Pancreas (tissue), 10 donors: ENCODE measurements around the gene ASPDH. TPM values are rescaled to one million over a fixed set of nuclear protein-coding genes. Genes with fewer than 3 reads are reported as not detected.

ENCODE experiments used
- ATAC-seq, 4 donors: fragments of 200-7000 bp; cut with Tn5 transposase; one replicate each; pipeline versions ENCODE4 v1.8.0 to v1.9.1; 2020; ENCODE audit warnings: mild to moderate bottlenecking in 4 of 4, moderate library complexity in 4 of 4
- DNase-seq, 6 donors: peaks; one replicate each; pipeline ENCODE4 v3.0.0-alpha.2; 2020
- FAIRE-seq: peaks from 2 replicates; lab custom pipeline; 2012; peaks lifted over from hg19 to GRCh38; lab: Jason Lieb, UNC
- H3K27ac ChIP-seq, 4 donors: fragments of 200-600 bp; sonication (generic); 1 replicate in 3 of 4; 2 replicates in 1 of 4; pipeline versions ENCODE4 v1.5.0 to v1.8.0; 2020
- H3K27me3 ChIP-seq, 4 donors: fragments of 200-600 bp; one replicate each; pipeline ENCODE4 v1.8.0; 2021
- H3K36me3 ChIP-seq, 3 donors: fragments of 200-600 bp; sonication (generic) in 1 of 3; one replicate each; pipeline versions ENCODE4 v1.5.0 to v1.8.0; 2020 to 2021
- H3K4me1 ChIP-seq, 3 donors: fragments of 200-600 bp; one replicate each; pipeline ENCODE4 v1.8.0; 2021
- H3K4me3 ChIP-seq, 4 donors: fragments of 200-600 bp; sonication (generic) in 2 of 4; one replicate each; pipeline versions ENCODE4 v1.5.0 to v1.8.0; 2020 to 2021
- H3K9me3 ChIP-seq, 4 donors: fragments of 200-600 bp; one replicate each; pipeline ENCODE4 v1.8.0; 2021
- WGBS, 2 donors: extraction: QIAGEN DNeasy Blood & Tissue Kit; methylation state at CpG; one replicate each; pipeline ENCODE4 v1.1.7; 2013; 5-methylcytosine and 5-hydroxymethylcytosine counted together
- intact Hi-C, 3 donors: fragments of 100-400 bp; cut with DNase I; formaldehyde crosslinking; loops; one replicate each; pipeline versions ENCODE4 v1.11.1 to v1.14.2; 2022
- polyA plus RNA-seq, 2 donors: library from polyadenylated mRNA; stranded (reverse); fragments of 200-250 nt; gene quantifications; one replicate each; pipeline ENCODE4 v1.2.3, GENCODE V29; 2013
- total RNA-seq, 6 donors: library from RNA; stranded (reverse); fragmentation: NEBNext Ultra II Directional in 4 of 6; extraction: Animal tissue kit (Norgen Biotek cat#: 25700) in 4 of 6; gene quantifications; one replicate each; pipeline versions ENCODE4 v1.2.1 to v1.2.4, GENCODE V29; 2021 to 2023
- TF ChIP-seq, protein P1 (sequence below), 4 donors: fragments of 200-600 bp; sonication (generic) in 3 of 4; IDR thresholded peaks; one replicate each; pipeline versions ENCODE4 v1.5.0 to v1.8.0; 2021; ENCODE audit warnings: antibody characterized with exemption in 4 of 4
- donor health status: healthy with polysubstance abuse.
- donor health status: DM: no; HTN: no; CAD: no; lungs with moderate emphysema.
- donor health status: DM: no; HTN: no; CAD: no.
- donor health status: control.
- donor health status: control.
- donor health status: Bipolar disorder and iron deficiency.
- donor health status: DM: yes; HTN: yes; CAD: no.
- donor health status: DM: no; HTN: no; CAD: no.
- donor health status: DM: no; HTN: no; CAD: no.
- donor health status: DM: yes; HTN: yes; CAD: no.

Gene ASPDH
- total and polyA plus RNA-seq, 8 donors = 0.49 to 4.6 (median 1.2) TPM; not detected in 4

GRCh38 chr19:50542943-50543342, 29.2 kb upstream of the ASPDH start:
- H3K27me3 ChIP-seq = no peaks in the 10 kb centered on the region
- no peak for FAIRE-seq
- WGBS, 2 donors = 60 to 74% methylated on average over 21 of the region's 21 CpGs
- H3K4me3 ChIP-seq = no peak overlapping the region
- no peaks in the 10 kb centered on the region for H3K36me3 ChIP-seq
- TF ChIP-seq, protein P1, sequence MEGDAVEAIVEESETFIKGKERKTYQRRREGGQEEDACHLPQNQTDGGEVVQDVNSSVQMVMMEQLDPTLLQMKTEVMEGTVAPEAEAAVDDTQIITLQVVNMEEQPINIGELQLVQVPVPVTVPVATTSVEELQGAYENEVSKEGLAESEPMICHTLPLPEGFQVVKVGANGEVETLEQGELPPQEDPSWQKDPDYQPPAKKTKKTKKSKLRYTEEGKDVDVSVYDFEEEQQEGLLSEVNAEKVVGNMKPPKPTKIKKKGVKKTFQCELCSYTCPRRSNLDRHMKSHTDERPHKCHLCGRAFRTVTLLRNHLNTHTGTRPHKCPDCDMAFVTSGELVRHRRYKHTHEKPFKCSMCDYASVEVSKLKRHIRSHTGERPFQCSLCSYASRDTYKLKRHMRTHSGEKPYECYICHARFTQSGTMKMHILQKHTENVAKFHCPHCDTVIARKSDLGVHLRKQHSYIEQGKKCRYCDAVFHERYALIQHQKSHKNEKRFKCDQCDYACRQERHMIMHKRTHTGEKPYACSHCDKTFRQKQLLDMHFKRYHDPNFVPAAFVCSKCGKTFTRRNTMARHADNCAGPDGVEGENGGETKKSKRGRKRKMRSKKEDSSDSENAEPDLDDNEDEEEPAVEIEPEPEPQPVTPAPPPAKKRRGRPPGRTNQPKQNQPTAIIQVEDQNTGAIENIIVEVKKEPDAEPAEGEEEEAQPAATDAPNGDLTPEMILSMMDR (IDR thresholded peaks at IDR 0.05) = no peak
- intact Hi-C loops = loop anchor here in 1 of 3 donors (5.0 kb wide), 1 partner anchor 239 kb away; no protein-coding TSS in a partner anchor
- no peak for ATAC-seq
- H3K27ac ChIP-seq = no peak overlapping the region
- no peaks in the 10 kb centered on the region for H3K9me3 ChIP-seq
- no peaks in the 10 kb centered on the region for H3K4me1 ChIP-seq
- DNase-seq = no peak

DNA sequence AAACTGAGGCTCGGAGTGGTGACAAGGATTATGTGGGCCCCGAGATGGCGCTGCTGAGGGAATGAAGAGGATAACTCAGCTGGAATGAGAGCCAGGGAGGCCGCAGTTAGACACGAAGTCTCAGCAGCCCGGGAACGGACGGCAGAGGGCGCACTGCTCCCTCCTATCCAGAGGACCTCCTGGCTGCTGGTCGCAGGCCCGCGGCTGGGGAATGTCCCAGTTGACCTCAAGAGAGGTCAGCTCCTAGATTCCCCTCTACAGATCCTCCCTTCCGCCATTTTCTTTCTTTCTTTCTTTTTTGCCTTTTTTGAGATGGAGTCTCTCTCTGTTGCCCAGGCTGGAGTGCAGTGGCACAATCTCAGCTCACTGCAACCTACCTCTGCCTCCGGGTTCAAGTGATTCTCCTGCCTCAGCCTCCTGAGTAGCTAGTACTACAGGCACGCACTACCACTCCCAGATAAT, 24.1 kb upstream of the ASPDH start:
- TF ChIP-seq, protein P1 (IDR thresholded peaks at IDR 0.05) = peak; percentile 28 to 79 (median 50)
- Histone ChIP-seq H3K27ac (no peak overlapping the region), H3K4me3 (no peak overlapping the region), H3K36me3 (no peaks in the 10 kb centered on the region), H3K27me3 (no peaks in the 10 kb centered on the region), H3K4me1 (no peaks in the 10 kb centered on the region), H3K9me3 (no peaks in the 10 kb centered on the region)
- ATAC-seq (peak; percentile 46 to 91 (median 87)), DNase-seq (peak in 5 of 6 donors; percentile 41 to 87 (median 62)), FAIRE-seq (no peak)
- 13 to 15% methylated on average over 15 of the region's 15 CpGs for WGBS, 2 donors
- intact Hi-C loops = no loop called here

- H3K9me3 ChIP-seq = no peaks in the 10 kb centered on the region
- H3K4me3 ChIP-seq = no peak overlapping the region
- ATAC-seq = no peak
- TF ChIP-seq, protein P1 (IDR thresholded peaks at IDR 0.05) = no peak
- intact Hi-C loops = no loop called here
- no peaks in the 10 kb centered on the region for H3K36me3 ChIP-seq
- no peak for DNase-seq
- FAIRE-seq = no peak
- no peaks in the 10 kb centered on the region for H3K4me1 ChIP-seq
- H3K27ac ChIP-seq = no peak overlapping the region
- WGBS, 2 donors = 54 to 63% methylated on average over 18 of the region's 18 CpGs
- peaks cover 0 to 5% (median 0%) of the 10 kb centered on the region in 4 donors for H3K27me3 ChIP-seq
Measured at GRCh38 chr19:50537306-50537685, 23.6 kb upstream of the ASPDH start.

DNA sequence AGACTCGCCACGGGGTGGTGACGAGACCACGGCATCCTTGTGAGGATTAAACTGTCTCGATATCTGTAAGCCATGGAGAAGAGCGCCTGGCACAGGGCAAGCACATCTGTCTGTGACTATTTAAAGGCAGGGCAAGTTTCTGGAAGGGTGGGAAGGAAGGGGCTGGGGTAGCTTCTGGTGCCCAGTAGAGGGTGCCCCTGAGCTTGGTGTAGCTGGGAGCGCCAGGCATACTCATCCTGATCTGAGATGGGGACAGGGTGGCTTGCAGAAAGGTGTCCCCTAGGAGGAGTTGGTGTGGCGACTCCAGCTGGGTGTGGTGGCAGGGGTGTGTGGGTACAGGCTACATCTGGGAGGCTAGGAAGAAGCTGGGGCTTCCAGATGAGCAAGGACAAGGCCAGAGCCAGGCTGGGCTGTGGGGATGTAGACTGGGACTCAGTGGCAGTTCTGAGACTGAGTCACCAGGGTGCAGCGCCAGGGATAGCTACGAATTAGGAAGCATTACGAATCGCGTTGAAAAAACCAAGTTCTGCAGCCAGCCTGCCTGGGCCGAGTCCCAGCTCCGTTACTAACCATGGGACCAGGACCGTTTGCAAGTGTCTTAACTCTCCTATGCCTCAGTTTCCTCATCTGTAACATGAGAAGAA, 23.1 kb upstream of the ASPDH start:
- no peak for FAIRE-seq
- intact Hi-C loops = no loop called here
- ATAC-seq = no peak
- TF ChIP-seq, protein P1 (IDR thresholded peaks at IDR 0.05) = no peak
- Histone ChIP-seq H3K4me1 (no peaks in the 10 kb centered on the region), H3K27ac (no peak overlapping the region), H3K9me3 (no peaks in the 10 kb centered on the region), H3K4me3 (no peak overlapping the region), H3K27me3 (peaks cover 0 to 10% (median 0%) of the 10 kb centered on the region in 4 donors), H3K36me3 (no peaks in the 10 kb centered on the region)
- DNase-seq = no peak
- 65 to 77% methylated on average over 16 of the region's 16 CpGs for WGBS, 2 donors

DNA sequence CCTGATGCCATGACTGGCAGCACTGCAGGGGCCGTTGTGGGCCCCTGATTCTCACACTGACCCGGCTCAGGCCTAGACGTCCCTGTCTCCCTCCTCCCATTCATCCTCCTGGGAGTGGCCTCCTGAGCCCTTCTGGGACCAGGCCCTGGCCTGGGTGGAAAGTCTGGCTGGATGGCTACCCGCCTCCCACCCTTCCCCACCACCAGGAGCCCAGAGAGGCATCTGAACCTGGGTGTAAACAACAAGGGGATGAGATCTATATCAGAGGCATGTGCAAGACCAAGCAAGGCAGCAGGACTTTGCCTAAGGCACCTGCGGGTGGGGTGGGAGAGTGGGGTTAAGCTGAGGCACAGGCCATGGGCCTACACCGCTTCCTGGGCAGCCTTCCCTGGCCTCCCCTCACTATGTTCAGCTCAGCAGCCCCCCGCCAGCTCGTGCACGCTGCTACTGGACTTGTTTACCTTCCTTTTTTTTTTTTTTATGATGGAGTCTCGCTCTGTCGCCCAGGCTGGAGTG, 22.0 kb upstream of the ASPDH start:
- TF ChIP-seq, protein P1 (IDR thresholded peaks at IDR 0.05) = no peak
- H3K36me3 ChIP-seq = no peaks in the 10 kb centered on the region
- FAIRE-seq = no peak
- H3K9me3 ChIP-seq = no peaks in the 10 kb centered on the region
- WGBS, 2 donors = 55 to 63% methylated on average over 11 of the region's 11 CpGs
- H3K27me3 ChIP-seq = peaks cover 0 to 17% (median 0%) of the 10 kb centered on the region in 4 donors
- intact Hi-C loops = no loop called here
- no peak overlapping the region for H3K4me3 ChIP-seq
- H3K4me1 ChIP-seq = no peaks in the 10 kb centered on the region
- ATAC-seq = no peak
- no peak for DNase-seq
- H3K27ac ChIP-seq = no peak overlapping the region
